Choroid plexus epithelial cell (primary cell): Measurements from ENCODE around the gene TRIM33.
A peak's percentile ranks its signal among the peaks of the same experiment; 100 is the strongest.

Experiments
- DNase-seq: peaks from one replicate; pipeline ENCODE4 v3.0.0-alpha.2; 2010; ENCODE audit warnings: low read depth
- H3K4me3 ChIP-seq: 2 replicates; pipeline ENCODE4 v1.5.1; 2011; ENCODE audit warnings: low read depth, mild to moderate bottlenecking, control low read depth, low read length, moderate library complexity
- TF ChIP-seq, protein P1 (sequence below): conservative IDR thresholded peaks from 2 replicates; pipeline ENCODE4 v1.5.1; 2011; ENCODE audit warnings: low read depth, mild to moderate bottlenecking, control low read depth, inconsistent platforms, low read length, moderate library complexity

TRIM33 gene

DNA sequence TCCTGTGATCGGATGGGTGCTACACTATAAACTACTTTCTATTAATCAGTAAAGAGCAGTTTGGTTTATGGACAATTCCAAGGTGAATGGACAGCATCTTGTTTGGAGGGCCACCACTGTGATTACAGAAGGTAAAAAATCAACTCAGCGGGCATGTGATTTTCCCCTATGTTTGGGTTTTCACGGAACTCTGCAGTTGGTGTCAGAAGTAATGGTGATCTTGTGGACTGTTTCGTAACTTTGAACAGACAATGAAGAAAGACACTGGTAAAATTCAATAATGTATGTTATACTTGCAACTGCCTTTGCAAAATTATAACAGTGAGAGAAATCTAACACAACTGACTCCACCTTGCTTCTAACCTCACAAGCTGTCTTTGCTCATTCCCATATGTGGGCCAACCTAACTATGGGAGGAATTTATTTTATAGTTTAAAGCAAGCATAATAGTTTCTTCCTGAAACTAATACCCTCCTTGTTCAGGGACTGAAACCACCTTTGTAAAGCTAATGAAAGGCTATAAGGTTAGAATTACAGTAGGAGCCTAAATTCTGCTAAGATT, 53.2 kb downstream of the TRIM33 start:
- peak; percentile 43 for DNase-seq
- TF ChIP-seq, protein P1, sequence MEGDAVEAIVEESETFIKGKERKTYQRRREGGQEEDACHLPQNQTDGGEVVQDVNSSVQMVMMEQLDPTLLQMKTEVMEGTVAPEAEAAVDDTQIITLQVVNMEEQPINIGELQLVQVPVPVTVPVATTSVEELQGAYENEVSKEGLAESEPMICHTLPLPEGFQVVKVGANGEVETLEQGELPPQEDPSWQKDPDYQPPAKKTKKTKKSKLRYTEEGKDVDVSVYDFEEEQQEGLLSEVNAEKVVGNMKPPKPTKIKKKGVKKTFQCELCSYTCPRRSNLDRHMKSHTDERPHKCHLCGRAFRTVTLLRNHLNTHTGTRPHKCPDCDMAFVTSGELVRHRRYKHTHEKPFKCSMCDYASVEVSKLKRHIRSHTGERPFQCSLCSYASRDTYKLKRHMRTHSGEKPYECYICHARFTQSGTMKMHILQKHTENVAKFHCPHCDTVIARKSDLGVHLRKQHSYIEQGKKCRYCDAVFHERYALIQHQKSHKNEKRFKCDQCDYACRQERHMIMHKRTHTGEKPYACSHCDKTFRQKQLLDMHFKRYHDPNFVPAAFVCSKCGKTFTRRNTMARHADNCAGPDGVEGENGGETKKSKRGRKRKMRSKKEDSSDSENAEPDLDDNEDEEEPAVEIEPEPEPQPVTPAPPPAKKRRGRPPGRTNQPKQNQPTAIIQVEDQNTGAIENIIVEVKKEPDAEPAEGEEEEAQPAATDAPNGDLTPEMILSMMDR = no peak
- H3K4me3 ChIP-seq = no peak overlapping the region

DNA sequence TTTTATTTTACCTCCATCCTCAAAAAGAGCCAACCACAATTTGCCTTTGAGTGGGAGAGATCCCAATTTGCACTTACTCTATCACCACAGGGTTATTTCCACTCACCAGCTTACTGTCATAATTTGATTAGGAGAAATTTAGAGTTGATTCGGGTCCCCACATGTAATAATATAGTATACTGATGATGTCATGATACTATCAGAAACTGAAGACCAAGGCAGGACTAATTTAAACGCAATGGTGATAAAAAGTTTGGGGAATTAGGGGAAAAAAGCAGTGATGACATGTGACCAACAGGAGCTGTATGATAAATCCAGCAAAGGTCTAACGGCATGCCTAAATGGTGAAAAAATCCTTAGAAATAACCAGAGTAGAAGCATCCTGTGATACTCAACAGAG, 54.4 kb downstream of the TRIM33 start:
- TF ChIP-seq, protein P1 = no peak
- H3K4me3 ChIP-seq = no peak overlapping the region
- DNase-seq = no peak

DNA sequence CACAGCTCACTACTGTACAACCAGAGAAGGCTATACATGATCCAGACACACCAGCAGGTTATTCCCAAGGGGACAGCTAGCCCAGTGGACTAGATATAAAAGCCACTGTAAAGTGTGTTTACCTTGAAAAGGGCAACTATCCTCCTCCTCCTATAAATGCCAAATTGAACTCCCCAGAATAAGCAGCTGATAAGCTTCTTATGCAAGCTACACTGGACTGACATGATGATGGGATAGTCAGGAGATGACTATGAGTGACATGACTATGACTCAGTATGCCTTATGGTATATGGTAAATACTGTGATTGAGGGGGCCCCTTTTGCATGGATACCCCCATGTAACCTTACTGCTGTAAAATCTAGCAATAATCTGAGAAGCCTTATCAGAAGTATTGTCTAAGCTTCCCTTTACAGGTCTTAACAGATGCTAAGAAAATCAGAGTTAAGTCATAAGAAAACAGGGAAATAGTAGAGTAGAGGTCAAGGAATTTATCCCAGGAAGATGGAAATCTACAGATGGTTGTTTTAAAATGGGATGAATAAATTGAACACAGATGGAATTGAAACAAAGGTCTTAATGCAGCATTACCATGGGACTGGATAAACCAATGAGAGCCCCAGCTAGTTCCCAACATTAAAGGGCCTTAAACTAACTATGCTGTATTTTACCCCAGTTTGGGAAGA, 55.8 kb downstream of the TRIM33 start:
- DNase-seq = peak; percentile 13
- no peak overlapping the region for H3K4me3 ChIP-seq
- TF ChIP-seq, protein P1 = no peak

DNA sequence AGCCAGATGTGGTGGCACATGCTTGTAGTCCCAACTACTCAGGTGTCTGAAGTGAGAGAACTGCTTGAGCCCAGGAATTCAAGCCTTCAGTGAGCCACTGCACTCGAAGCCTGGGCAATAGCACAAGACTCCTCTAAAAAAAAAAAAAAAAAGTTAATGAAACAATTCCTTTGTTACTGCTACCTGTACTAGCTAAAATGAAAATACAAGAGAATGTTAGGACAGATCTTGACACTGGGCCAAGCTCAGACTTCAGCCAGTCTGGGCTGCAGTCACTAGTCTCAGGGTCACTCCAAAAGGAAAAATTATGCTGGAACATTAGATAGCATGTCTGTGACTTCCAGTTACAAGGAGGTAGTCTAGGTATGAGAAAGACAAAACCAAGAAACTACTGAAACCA, 56.5 kb downstream of the TRIM33 start:
- no peak for DNase-seq
- no peak overlapping the region for H3K4me3 ChIP-seq
- TF ChIP-seq, protein P1 = no peak

DNA sequence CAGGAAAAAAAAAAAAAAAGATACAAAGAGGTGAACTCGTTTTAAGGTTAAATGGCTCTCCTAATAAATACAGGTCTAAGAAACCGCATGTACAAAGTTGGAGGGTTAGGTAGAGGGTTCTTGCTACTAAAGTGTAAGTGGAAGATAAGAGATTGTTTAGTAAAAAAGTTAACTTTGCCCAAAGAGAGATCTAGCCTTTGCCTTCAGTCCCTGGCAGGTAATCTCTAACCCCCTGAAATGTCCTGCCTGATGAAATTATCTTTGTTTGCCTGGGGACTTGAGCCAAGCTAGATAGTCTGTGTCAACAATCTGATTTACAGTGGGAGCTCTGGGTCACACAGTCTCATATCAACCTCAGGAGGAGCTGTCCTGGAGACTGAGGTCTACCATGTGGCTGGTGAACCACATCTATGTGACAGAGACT, 57.6 kb downstream of the TRIM33 start:
- TF ChIP-seq, protein P1 = no peak
- no peak for DNase-seq
- H3K4me3 ChIP-seq = no peak overlapping the region

DNA sequence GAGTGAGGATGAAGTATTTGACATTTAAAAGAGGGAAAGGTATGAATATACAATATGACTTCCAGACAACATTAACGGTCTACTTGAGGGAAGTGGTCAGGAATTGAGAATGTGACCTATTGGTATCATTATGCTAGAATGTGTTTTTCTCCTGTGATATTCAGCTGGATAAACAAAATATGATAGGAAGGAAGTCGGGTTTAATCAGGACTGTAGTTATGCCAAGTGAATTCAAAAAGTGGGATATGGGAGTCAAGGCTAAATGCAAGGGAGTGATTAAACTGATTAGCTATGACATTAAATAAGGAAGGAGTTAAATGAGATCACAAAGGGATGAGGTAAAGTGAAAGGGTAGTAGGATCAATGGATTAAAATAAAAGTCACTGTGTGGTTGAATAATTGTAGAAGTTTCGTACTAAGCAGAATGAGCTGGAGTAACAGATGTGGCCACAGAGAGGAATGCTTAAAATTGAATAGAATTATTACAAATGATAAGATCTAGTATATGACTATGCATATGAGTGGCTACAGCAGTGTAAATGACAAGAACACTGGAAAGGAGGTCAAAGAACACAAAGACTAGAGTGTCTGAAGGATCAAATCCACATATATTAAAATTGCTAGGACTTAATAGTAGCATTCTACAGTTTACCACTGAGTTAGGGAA, 62.5 kb downstream of the TRIM33 start:
- TF ChIP-seq, protein P1 = no peak
- no peak overlapping the region for H3K4me3 ChIP-seq
- no peak for DNase-seq
